Tibial nerve (tissue), 3 donors: ENCODE results near the gene STRADB.

Experiments
- CTCF ChIP-seq, 5 experiments: fragments of 200-600 bp in 3 of 5; fragments of 450-650 bp in 2 of 5; sonication (generic) in 3 of 5; IDR thresholded peaks; one replicate each; pipeline ENCODE4 v1.5.1; 2016 to 2019; ENCODE audit warnings: antibody characterized with exemption in 5 of 5, mild to moderate bottlenecking in 3 of 5, moderate library complexity in 2 of 5
- POLR2A ChIP-seq, 2 donors: fragments of 450-650 bp; IDR thresholded peaks; one replicate each; pipeline ENCODE4 v1.6.1; 2017; ENCODE audit warnings: antibody characterized with exemption in 2 of 2, mild to moderate bottlenecking in 2 of 2, moderate library complexity in 2 of 2

GRCh38 chr2:201515573-201516246 is 64.2 kb downstream of the STRADB start:
- TF ChIP-seq CTCF (IDR thresholded peaks at IDR 0.05): no peak
- no peak for TF ChIP-seq POLR2A (IDR thresholded peaks at IDR 0.05)
